GM21447 (cell line): ENCODE results near the gene BCAR3.

Experiments
- ATAC-seq: cut with Tn5 transposase; IDR thresholded peaks from one replicate; pipeline ENCODE4 v1.9.1; 2021; ENCODE audit not compliant: unreplicated experiment

The BCAR3 gene

GRCh38 chr1:93516164-93516563, 165.5 kb downstream of the BCAR3 start:
- ATAC-seq = no peak
